ENCODE results near the gene EFNA2.

DNA sequence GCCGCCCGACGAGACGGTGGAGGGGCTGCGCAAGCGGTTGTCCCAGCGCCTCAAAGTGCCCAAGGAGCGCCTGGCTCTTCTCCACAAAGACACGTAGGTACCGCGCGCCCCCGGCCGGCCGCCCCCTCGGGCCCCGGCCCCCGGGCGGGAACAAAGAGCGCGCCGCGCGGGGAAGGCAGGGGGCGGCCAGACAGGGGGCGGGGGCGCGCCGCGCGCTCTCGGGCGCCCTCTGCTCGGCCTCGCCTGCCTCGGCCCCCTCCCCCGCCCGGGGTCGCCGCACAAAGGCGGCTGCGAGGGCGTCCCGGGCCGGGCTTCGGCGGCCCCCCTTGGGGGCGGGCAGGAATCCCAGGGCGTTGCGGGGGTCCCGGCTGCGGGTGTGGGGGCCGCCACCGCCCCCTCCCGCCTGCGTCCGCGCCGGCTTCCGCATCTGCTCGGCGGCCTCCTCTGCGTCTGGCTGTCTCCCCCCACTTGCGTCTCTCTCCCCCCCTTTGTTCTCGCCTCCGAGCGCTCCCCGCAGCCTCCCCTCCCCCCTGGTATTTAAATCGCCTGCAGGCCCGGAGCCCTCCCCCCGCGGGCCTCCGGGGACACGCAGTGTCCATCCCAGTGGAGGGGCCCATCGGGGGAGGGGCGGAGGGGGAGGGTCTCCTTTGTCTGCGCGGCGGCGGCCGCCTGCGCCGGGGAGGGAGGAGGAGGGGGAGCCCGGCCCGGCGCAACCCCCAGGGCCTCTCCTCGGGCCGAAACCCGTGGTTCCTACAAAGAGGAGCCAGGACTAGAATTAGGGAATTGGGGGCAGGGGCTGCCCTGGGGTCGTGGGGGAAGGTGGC, 35.0 kb upstream of the EFNA2 start:
- TF ChIP-seq SP1 (IDR thresholded peaks at IDR 0.05) (no peak), TARDBP (IDR thresholded peaks at IDR 0.05) (no peak), BHLHE40 (IDR thresholded peaks at IDR 0.05; ENCODE audit: borderline replicate concordance) (no peak), NFRKB (IDR thresholded peaks at IDR 0.05) (no peak), ARNT (IDR thresholded peaks at IDR 0.05) (no peak), L3MBTL2 (conservative IDR thresholded peaks at IDR 0.05) (no peak), FOXM1 (IDR thresholded peaks at IDR 0.05; ENCODE audit: borderline replicate concordance) (peak; percentile 44; the same call in 1 of the 2 replicates), FOXK2 (IDR thresholded peaks at IDR 0.05) (no peak), ZNF384 (IDR thresholded peaks at IDR 0.05) (no peak), ELF4 (IDR thresholded peaks at IDR 0.05) (no peak), HDGF (IDR thresholded peaks at IDR 0.05; ENCODE audit: borderline replicate concordance) (no peak), LEF1 (IDR thresholded peaks at IDR 0.05; ENCODE audit: borderline replicate concordance) (no peak)
- TF ChIP-seq, protein P1, sequence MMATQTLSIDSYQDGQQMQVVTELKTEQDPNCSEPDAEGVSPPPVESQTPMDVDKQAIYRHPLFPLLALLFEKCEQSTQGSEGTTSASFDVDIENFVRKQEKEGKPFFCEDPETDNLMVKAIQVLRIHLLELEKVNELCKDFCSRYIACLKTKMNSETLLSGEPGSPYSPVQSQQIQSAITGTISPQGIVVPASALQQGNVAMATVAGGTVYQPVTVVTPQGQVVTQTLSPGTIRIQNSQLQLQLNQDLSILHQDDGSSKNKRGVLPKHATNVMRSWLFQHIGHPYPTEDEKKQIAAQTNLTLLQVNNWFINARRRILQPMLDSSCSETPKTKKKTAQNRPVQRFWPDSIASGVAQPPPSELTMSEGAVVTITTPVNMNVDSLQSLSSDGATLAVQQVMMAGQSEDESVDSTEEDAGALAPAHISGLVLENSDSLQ (IDR thresholded peaks at IDR 0.05), result no peak

Measured in HEK293T (cell line).